K562 (cell line): Measurements from ENCODE around the gene CCSER2. TPM values are rescaled to one million over a fixed set of nuclear protein-coding genes. Genes with fewer than 3 reads are reported as not detected.

ENCODE experiments used
- HCFC1 ChIP-seq: IDR thresholded peaks from 2 replicates; pipeline ENCODE4 v1.6.1; 2012; ENCODE audit warnings: low read depth, low read length, improper control_type of control experiment
- KAT8 ChIP-seq: fragments of 450-650 bp; IDR thresholded peaks from 2 replicates; pipeline ENCODE4 v1.6.1; 2016; ENCODE audit warnings: low read depth, mild to moderate bottlenecking
- KDM2B ChIP-seq: fragments of 250-450 bp; sonication (Bioruptor Pico); IDR thresholded peaks from 2 replicates; pipeline ENCODE4 v1.8.0; 2021; ENCODE audit warnings: mild to moderate bottlenecking, moderate library complexity
- NONO ChIP-seq, 2 experiments: fragments of 200-400 bp in 1 of 2; fragments of 450-650 bp in 1 of 2; formaldehyde crosslinking in 1 of 2; IDR thresholded peaks; 2 replicates each; pipeline ENCODE4 v1.6.1; 2017; ENCODE audit warnings: low read depth in 2 of 2, mild to moderate bottlenecking in 2 of 2, moderate library complexity in 2 of 2, low read length in 1 of 2
- POLR2B ChIP-seq: fragments of 450-650 bp; IDR thresholded peaks from 2 replicates; pipeline ENCODE4 v1.6.1; 2018; ENCODE audit warnings: low read depth; ENCODE audit not compliant: partially characterized antibody
- SIN3B ChIP-seq: fragments of 450-650 bp; IDR thresholded peaks from 2 replicates; pipeline ENCODE4 v1.6.1; 2017; ENCODE audit warnings: low read depth, mild to moderate bottlenecking, moderate library complexity
- SMAD4 ChIP-seq: fragments of 250-450 bp; sonication (Bioruptor Pico); conservative IDR thresholded peaks from 2 replicates; pipeline ENCODE4 v1.8.0; 2021; ENCODE audit warnings: inconsistent platforms, mild to moderate bottlenecking, moderate library complexity
- TCF7L2 ChIP-seq: fragments of 150-350 bp; IDR thresholded peaks from 2 replicates; pipeline ENCODE4 v1.6.1; 2016; ENCODE audit warnings: low read depth, mild to moderate bottlenecking, low read length, moderate library complexity
- TGIF2 ChIP-seq: sonication (generic); formaldehyde crosslinking; IDR thresholded peaks from 2 replicates; pipeline ENCODE4 v1.8.1; 2022; ENCODE audit warnings: mild to moderate bottlenecking, missing genetic modification reagents, moderate library complexity
- ZBTB1 ChIP-seq: sonication (generic); formaldehyde crosslinking; IDR thresholded peaks from 2 replicates; pipeline ENCODE4 v1.8.1; 2023; ENCODE audit warnings: missing genetic modification reagents, low read depth, mild to moderate bottlenecking, borderline replicate concordance
- ZBTB33 ChIP-seq: sonication (generic); formaldehyde crosslinking; IDR thresholded peaks from 2 replicates; pipeline ENCODE4 v1.8.1; 2023; ENCODE audit warnings: mild to moderate bottlenecking, missing genetic modification reagents
- ZNF232 ChIP-seq: sonication (generic); formaldehyde crosslinking; IDR thresholded peaks from 2 replicates; pipeline ENCODE4 v1.8.0; 2022; ENCODE audit warnings: mild to moderate bottlenecking, missing genetic modification reagents
- ZNF347 ChIP-seq: fragments of 450-650 bp; formaldehyde crosslinking; IDR thresholded peaks from 2 replicates; pipeline ENCODE4 v1.4.0; 2020; ENCODE audit warnings: low read depth, mild to moderate bottlenecking, moderate library complexity
- ZNF41 ChIP-seq: fragments of 250-450 bp; sonication (Bioruptor Pico); conservative IDR thresholded peaks from 2 replicates; pipeline ENCODE4 v1.4.0; 2020; ENCODE audit warnings: mild to moderate bottlenecking
- ZNF655 ChIP-seq: fragments of 250-450 bp; sonication (Bioruptor Pico); IDR thresholded peaks from 2 replicates; pipeline ENCODE4 v1.5.0; 2021
- ZNF77 ChIP-seq: fragments of 250-450 bp; sonication (Bioruptor Pico); IDR thresholded peaks from 2 replicates; pipeline ENCODE4 v1.5.0; 2020
- polyA plus RNA-seq, 8 experiments: library from polyadenylated mRNA; depleted of rRNA in 4 of 8; stranded (reverse) in 5 of 8; unstranded in 3 of 8; fragments of >200 nt; fragmentation: Nextera tagmentation in 2 of 8; fragmentation: Illumina TruSeq in 1 of 8; extraction: Ambion mirVana in 2 of 8; extraction: Trizol in 1 of 8; gene quantifications; 2 replicates each; pipeline versions ENCODE4 v1.2.1 to v1.2.3, GENCODE V29; 2011 to 2014; ENCODE audit warnings: inconsistent platforms in 1 of 8, missing spikeins in 1 of 8
- total RNA-seq, 7 experiments: library from RNA; depleted of rRNA in 6 of 7; stranded (reverse); fragments of >200 nt in 6 of 7; fragmentation: Illumina TruSeq in 2 of 7; extraction: Trizol in 2 of 7; gene quantifications; 2 replicates each; pipeline versions ENCODE4 v1.2.1 to v1.2.3, GENCODE V29; 2011 to 2021; ENCODE audit warnings: low replicate concordance in 1 of 7
- TF ChIP-seq, protein P1 (sequence below): fragments of 250-450 bp; sonication (Bioruptor Pico); IDR thresholded peaks from 2 replicates; pipeline ENCODE4 v1.4.0; 2020
- TF ChIP-seq, protein P2 (sequence below): sonication (generic); formaldehyde crosslinking; IDR thresholded peaks from 2 replicates; pipeline ENCODE4 v1.8.0; 2022; ENCODE audit warnings: missing genetic modification reagents, mild to moderate bottlenecking, borderline replicate concordance

CCSER2 gene
- total and polyA plus RNA-seq, 9 of the 15 experiments (the other 6 are each of a cell fraction or from before 2014, with no cell fraction given): 2.7 to 15.1 (median 9.7) TPM

GRCh38 chr10:84293574-84294016, 34.8 kb upstream of the CCSER2 start (continued):
- no peak for TF ChIP-seq ZNF347 (CRISPR knock-in tag)
- no peak for TF ChIP-seq SIN3B
- TF ChIP-seq, protein P1, sequence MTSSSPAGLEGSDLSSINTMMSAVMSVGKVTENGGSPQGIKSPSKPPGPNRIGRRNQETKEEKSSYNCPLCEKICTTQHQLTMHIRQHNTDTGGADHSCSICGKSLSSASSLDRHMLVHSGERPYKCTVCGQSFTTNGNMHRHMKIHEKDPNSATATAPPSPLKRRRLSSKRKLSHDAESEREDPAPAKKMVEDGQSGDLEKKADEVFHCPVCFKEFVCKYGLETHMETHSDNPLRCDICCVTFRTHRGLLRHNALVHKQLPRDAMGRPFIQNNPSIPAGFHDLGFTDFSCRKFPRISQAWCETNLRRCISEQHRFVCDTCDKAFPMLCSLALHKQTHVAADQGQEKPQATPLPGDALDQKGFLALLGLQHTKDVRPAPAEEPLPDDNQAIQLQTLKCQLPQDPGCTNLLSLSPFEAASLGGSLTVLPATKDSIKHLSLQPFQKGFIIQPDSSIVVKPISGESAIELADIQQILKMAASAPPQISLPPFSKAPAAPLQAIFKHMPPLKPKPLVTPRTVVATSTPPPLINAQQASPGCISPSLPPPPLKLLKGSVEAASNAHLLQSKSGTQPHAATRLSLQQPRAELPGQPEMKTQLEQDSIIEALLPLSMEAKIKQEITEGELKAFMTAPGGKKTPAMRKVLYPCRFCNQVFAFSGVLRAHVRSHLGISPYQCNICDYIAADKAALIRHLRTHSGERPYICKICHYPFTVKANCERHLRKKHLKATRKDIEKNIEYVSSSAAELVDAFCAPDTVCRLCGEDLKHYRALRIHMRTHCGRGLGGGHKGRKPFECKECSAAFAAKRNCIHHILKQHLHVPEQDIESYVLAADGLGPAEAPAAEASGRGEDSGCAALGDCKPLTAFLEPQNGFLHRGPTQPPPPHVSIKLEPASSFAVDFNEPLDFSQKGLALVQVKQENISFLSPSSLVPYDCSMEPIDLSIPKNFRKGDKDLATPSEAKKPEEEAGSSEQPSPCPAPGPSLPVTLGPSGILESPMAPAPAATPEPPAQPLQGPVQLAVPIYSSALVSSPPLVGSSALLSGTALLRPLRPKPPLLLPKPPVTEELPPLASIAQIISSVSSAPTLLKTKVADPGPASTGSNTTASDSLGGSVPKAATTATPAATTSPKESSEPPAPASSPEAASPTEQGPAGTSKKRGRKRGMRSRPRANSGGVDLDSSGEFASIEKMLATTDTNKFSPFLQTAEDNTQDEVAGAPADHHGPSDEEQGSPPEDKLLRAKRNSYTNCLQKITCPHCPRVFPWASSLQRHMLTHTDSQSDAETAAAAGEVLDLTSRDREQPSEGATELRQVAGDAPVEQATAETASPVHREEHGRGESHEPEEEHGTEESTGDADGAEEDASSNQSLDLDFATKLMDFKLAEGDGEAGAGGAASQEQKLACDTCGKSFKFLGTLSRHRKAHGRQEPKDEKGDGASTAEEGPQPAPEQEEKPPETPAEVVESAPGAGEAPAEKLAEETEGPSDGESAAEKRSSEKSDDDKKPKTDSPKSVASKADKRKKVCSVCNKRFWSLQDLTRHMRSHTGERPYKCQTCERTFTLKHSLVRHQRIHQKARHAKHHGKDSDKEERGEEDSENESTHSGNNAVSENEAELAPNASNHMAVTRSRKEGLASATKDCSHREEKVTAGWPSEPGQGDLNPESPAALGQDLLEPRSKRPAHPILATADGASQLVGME: peak; percentile 87
- TF ChIP-seq HCFC1: no peak
- TF ChIP-seq, protein P2, sequence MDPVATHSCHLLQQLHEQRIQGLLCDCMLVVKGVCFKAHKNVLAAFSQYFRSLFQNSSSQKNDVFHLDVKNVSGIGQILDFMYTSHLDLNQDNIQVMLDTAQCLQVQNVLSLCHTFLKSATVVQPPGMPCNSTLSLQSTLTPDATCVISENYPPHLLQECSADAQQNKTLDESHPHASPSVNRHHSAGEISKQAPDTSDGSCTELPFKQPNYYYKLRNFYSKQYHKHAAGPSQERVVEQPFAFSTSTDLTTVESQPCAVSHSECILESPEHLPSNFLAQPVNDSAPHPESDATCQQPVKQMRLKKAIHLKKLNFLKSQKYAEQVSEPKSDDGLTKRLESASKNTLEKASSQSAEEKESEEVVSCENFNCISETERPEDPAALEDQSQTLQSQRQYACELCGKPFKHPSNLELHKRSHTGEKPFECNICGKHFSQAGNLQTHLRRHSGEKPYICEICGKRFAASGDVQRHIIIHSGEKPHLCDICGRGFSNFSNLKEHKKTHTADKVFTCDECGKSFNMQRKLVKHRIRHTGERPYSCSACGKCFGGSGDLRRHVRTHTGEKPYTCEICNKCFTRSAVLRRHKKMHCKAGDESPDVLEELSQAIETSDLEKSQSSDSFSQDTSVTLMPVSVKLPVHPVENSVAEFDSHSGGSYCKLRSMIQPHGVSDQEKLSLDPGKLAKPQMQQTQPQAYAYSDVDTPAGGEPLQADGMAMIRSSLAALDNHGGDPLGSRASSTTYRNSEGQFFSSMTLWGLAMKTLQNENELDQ: no peak
- TF ChIP-seq ZBTB33 (CRISPR knock-in tag): no peak; the same call in 1 of the 2 replicates
- no peak for TF ChIP-seq ZBTB1 (CRISPR knock-in tag)
- no peak for TF ChIP-seq KAT8
- TF ChIP-seq KDM2B: no peak
- TF ChIP-seq TGIF2 (CRISPR knock-in tag): no peak; the same call in 1 of the 2 replicates
- TF ChIP-seq ZNF655 (CRISPR knock-in tag): no peak
- TF ChIP-seq ZNF232 (CRISPR knock-in tag): no peak
- peak; percentile 97 for TF ChIP-seq SMAD4 (CRISPR knock-in tag)
- 0 out of 2 replicates have a peak, but pooled peaks have one; percentile 30 for TF ChIP-seq ZNF41
- 0 out of 4 replicates have a peak, but pooled peaks of 1 of the 2 experiments have one; percentile 86 for TF ChIP-seq NONO (IDR thresholded peaks at IDR 0.05; ENCODE audit: low read depth in 2 of 2, low read length in 1 of 2)
- TF ChIP-seq POLR2B: no peak
- no peak for TF ChIP-seq ZNF77 (CRISPR knock-in tag)
- no peak for TF ChIP-seq TCF7L2
